ENCODE data around the gene MAP3K4.

Gene MAP3K4

DNA sequence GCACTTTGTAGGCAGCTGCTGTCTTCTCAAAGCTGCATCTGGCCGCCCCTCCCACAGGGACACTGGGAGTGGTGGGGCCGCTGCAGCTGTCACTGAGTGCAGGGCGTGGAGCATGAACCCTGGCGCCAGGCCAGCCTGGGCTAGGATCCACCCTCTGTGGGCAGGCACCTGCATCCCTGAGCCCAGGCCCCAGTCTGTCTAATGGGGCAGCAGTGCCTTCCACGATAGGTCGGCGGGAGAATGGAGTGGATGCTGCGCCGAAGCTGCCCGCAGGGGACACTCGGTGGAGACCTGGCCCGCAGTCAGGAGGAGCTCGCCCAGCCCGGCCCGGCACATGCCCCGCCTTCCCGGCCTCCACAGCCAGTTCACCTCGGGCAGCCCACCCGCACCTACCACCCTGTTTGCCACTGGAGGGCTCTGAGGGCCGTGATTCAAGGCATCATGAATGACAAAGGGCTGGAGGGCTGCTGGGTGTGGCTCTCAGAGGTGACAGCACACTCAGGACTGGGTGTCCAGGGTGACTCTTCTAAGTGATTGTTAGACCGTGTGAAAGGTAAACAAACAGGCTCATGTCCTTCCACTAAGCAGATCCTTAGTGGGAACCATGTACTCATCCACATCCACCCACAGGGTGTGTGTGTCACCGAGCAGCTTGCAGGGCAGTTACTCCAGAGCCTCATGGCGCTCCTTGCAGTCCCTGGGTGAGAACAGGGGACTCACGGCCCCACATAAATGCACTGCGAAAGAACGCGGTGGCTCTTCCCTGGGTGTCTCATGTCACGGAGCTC is 148.4 kb downstream of the MAP3K4 start:
- peak; percentile 69 for DNase-seq (ENCODE audit: low read depth, low spot score)

- DNase-seq (ENCODE audit: low read depth, low spot score) = no peak
These were observed 148.9 kb downstream of the MAP3K4 start for GRCh38 chr6:161140554-161140875.

GRCh38 chr6:161141173-161141572 is 149.6 kb downstream of the MAP3K4 start:
- DNase-seq (ENCODE audit: low read depth, low spot score) = no peak

DNA sequence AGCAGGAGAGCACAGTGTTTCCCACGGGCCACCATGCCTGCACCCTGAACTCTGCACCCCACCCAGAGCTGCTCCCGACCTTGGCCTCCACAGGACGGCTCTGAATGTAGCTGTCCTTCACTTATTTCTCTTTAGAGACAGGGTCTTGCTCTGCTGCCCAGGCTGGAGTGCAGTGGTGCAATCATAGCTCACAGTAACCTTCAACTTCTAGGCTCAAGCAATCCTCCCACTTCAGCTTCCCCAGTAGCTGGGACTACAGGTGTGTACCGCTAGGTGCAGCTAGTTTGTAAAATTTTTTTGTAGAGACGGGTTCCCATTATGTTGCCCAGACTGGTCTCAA is 151.4 kb downstream of the MAP3K4 start:
- DNase-seq (ENCODE audit: low read depth, low spot score) = no peak

GRCh38 chr6:161143663-161144430 is 152.3 kb downstream of the MAP3K4 start:
- no peak for DNase-seq (ENCODE audit: low read depth, low spot score)

- no peak for DNase-seq (ENCODE audit: low read depth, low spot score)
These were observed 158.6 kb downstream of the MAP3K4 start for GRCh38 chr6:161150136-161150535.

GRCh38 chr6:161150566-161150965 is 159.0 kb downstream of the MAP3K4 start:
- no peak for DNase-seq (ENCODE audit: low read depth, low spot score)

DNA sequence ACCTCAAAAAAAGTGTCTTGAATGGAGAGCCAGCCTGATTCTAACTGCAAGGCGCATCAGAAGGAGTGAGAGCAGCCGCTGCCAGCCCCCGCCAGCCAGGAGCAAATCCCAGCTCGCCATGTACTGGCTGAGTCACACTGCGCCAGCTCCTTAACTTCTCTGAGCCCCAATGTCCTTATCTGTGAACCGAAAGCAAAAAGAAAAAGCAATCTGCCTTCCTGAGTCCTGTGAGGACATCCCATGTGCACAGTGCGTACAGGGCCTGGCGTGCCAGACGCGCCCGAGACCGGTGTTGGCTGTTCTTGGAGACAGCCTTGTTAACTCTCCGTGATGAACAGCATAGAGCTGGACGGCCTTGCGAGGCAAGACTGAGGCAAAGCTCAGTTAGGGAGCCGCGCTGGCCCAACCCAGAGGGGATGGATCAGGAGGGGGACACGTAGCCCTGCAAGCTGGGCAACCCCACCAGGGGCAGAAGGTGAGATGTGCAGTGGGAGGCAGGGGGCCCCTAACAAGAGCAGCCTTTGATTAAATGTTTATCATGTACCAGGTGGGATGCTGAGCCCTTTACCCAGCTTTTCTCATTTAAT is 159.6 kb downstream of the MAP3K4 start:
- no peak for DNase-seq (ENCODE audit: low read depth, low spot score)

DNA sequence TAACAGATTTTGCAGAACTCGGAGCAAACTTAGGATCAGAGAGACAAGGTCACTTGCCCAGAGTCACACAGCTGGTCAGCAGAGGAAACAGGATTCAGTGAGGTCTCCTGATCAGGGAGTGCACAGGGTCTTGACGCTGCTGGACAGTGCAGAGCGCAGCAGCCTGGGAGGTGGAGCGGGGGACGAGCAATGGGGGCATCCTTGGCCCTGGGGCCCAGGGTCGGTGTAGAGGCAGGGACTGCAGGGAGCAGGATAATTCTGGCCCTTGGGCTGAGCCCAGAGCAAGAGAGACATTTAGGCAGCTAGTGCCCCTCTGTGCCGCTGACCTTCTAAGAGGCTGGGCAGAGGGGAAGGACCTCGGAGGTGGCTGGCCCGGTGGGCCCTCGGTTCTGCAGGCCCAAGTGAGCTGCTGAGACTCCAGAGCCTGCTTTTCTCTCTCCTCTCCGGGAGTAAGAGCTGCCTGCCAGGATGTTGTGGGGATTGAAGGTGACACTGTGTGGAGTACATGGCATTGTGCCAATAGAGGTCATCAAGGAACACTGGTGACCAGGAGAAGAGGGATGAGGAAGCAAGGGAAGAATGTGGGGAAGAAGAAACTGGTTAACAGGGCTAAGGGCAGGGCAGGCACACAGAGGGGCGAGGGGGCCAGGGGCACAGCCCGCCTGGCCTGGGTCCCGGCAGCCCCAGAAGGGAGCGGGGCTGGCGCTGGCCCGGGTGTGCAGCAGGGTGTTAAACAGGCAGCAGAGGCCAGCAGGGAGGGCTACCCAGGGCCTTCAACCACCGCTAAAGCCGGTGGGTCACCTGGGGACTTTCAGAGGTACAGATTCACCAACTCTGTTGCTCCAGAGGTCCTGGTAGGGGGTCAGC is 160.3 kb downstream of the MAP3K4 start:
- no peak for DNase-seq (ENCODE audit: low read depth, low spot score)

GRCh38 chr6:161152527-161152862 is 160.9 kb downstream of the MAP3K4 start:
- no peak for DNase-seq (ENCODE audit: low read depth, low spot score)

- DNase-seq (ENCODE audit: low read depth, low spot score) = no peak
These were observed 161.5 kb downstream of the MAP3K4 start for GRCh38 chr6:161152907-161153662.

- no peak for DNase-seq (ENCODE audit: low read depth, low spot score)
These were observed 162.2 kb downstream of the MAP3K4 start for GRCh38 chr6:161153725-161154124.

- DNase-seq (ENCODE audit: low read depth, low spot score) = no peak
These were observed 163.3 kb downstream of the MAP3K4 start for GRCh38 chr6:161154796-161155335.

GRCh38 chr6:161161121-161161520 is 169.6 kb downstream of the MAP3K4 start:
- no peak for DNase-seq (ENCODE audit: low read depth, low spot score)

- DNase-seq (ENCODE audit: low read depth, low spot score) = no peak
These were observed 170.5 kb downstream of the MAP3K4 start for GRCh38 chr6:161161889-161162624.

DNA sequence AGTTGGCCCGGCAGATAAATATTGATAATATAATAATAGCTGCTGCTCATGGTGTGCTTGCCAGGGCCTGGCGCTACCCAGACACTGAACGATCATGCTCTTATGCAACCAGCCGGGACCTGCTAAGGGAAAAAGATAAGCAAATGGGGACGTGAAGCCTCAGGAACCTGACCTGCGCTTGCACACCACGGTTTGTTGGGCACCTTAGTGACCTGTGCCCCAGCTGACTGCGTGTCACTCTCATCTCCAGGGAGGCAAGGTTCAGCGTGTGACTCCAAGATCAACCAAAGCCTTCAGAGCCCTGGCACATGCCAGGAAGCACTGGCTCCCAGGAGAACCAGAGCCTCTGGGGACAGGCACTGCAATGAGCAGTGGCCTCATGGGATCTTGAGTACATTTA is 171.2 kb downstream of the MAP3K4 start:
- no peak for DNase-seq (ENCODE audit: low read depth, low spot score)

DNA sequence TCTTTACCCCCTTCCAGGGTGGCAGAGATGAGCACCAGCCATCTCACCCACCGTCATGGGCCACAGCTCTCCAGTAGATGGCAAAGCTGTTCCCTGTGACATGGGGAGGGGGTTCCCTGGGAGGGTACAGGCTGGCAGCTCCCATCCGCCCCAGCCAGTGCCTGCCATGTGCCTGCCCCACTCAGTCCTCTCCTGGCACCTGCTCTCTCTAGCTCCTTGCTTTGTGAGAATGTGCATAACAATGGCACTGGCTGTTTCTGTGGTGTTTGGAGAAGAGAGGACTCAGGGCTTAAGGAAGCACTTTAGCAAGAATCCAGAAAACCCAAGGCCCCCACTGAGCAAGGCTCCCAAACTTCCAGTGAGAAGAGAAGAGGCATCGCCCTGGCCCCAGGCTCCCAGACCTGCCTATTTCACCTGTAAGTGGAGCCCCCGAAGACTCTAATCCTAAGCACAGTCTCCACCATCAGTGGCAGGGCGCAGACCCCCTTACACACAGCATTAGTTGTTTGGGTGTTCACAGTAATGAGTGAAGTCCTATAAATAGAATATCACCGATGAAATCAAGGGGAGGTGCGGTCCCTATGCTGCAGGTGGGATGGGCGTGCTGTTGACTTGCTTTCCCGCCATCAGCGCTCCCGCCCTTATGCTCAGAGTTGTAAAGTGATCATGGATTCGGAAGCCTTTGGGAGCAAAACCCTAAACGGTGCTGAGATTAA is 172.1 kb downstream of the MAP3K4 start:
- peak; percentile 36 for DNase-seq (ENCODE audit: low read depth, low spot score)

GRCh38 chr6:161164182-161164625 is 172.6 kb downstream of the MAP3K4 start:
- DNase-seq (ENCODE audit: low read depth, low spot score) = no peak

DNA sequence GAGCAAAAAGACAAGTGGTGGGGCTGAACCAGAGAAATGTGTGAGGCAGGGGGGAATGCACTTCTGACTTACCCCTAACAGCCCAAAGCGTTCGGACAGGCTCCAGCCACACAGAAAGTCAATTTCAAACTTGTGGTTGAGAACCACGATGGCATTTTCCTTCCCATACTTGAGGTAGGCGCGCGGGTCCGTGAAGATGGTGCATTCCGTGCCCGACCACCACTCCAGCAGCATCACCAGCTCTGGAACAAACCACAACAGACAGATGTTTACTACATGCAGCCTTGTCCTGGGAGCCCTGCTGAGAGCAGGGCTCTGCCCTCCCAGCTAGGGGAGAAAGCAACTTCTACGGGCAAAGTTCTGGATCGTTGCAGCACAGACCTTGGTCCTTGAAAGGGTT is 174.6 kb downstream of the MAP3K4 start:
- DNase-seq (ENCODE audit: low read depth, low spot score) = no peak

DNA sequence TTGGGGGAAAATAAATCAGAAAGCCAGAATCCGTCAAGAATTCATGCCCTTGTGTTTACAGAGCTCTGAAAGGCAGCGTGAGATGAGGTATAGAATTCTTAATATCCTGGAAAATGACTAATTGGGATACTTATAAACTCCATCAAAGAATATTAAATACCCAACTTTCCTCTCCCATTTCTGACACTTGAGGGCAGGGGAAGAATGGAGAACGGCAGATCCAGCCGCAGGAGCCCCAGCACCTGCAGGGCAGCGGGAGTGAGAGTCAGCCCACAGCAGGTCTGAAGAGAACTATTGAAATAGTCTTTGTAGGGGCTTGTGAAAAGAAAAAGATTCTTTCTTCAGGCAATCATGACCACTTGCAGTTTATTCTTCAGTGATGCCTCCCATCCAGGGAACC is 175.1 kb downstream of the MAP3K4 start:
- DNase-seq (ENCODE audit: low read depth, low spot score) = no peak

Measured in ELF-1 (cell line).